PC-3 (cell line): ENCODE results near the gene WDR72. TPM values are rescaled to one million over a fixed set of nuclear protein-coding genes. Genes with fewer than 3 reads are reported as not detected.
A peak's percentile ranks its signal among the peaks of the same experiment; 100 is the strongest.

Experiments
- ATAC-seq: fragments of 200-7000 bp; cut with Tn5 transposase; 2 replicates; pipeline ENCODE4 v1.9.1; 2020; ENCODE audit warnings: mild to moderate bottlenecking, moderate library complexity
- BruUV-seq: library from RNA; stranded (reverse); fragments of 400-500 nt; replicated peaks from 2 replicates; lab custom pipeline; 2021; lab: Mats Ljungman, UMichigan
- CTCF ChIA-PET: fragments of 300-600 bp; sonication (Branson Sonifier 250); formaldehyde crosslinking; loops from one replicate; lab custom pipeline; 2022; ENCODE audit warnings: antibody characterized with exemption; lab: Charles Lee
- POLR2A ChIA-PET: fragments of 300-600 bp; sonication (Branson Sonifier 250); formaldehyde crosslinking; loops from one replicate; lab custom pipeline; 2022; ENCODE audit warnings: antibody characterized with exemption; ENCODE audit not compliant: unreplicated experiment; lab: Charles Lee
- DNase-seq: peaks from one replicate; pipeline ENCODE4 v3.0.0-alpha.2; 2015
- H2AFZ ChIP-seq: fragments of 300-600 bp; sonication (generic); 2 replicates; pipeline ENCODE4 v1.6.0; 2016; ENCODE audit warnings: antibody characterized with exemption, low read length
- H3F3A ChIP-seq: fragments of 300-600 bp; sonication (generic); one replicate; pipeline ENCODE4 v1.6.0; 2017; ENCODE audit warnings: antibody characterized with exemption, low read length, control low read depth, mild to moderate bottlenecking; ENCODE audit not compliant: unreplicated experiment
- H3K27ac ChIP-seq: fragments of 300-600 bp; sonication (generic); 2 replicates; pipeline ENCODE4 v1.5.1; 2016; ENCODE audit warnings: mild to moderate bottlenecking, low read length
- H3K27me3 ChIP-seq: fragments of 300-600 bp; sonication (generic); 2 replicates; pipeline ENCODE4 v1.6.1; 2016; ENCODE audit warnings: low read length, mixed read lengths
- H3K36me3 ChIP-seq: fragments of 300-600 bp; sonication (generic); 2 replicates; pipeline ENCODE4 v1.6.1; 2016; ENCODE audit warnings: low read depth, mixed run types, low read length, mixed read lengths
- H3K4me1 ChIP-seq: fragments of 300-600 bp; sonication (generic); 2 replicates; pipeline ENCODE4 v1.5.1; 2016; ENCODE audit warnings: low read length; ENCODE audit not compliant: insufficient read depth
- H3K4me2 ChIP-seq: fragments of 300-600 bp; sonication (generic); 2 replicates; pipeline ENCODE4 v1.6.0; 2016; ENCODE audit warnings: low read length
- H3K4me3 ChIP-seq: fragments of 300-600 bp; sonication (generic); 2 replicates; pipeline ENCODE4 v1.5.1; 2016; ENCODE audit warnings: mild to moderate bottlenecking, low read length, mixed read lengths
- H3K79me2 ChIP-seq: fragments of 300-600 bp; sonication (generic); 2 replicates; pipeline ENCODE4 v1.6.1; 2017; ENCODE audit warnings: low read length, mixed read lengths
- H3K9ac ChIP-seq: fragments of 300-600 bp; sonication (generic); 2 replicates; pipeline ENCODE4 v1.6.0; 2016; ENCODE audit warnings: mild to moderate bottlenecking, low read length
- H3K9me2 ChIP-seq: fragments of 300-600 bp; sonication (generic); replicated peaks from 2 replicates; pipeline ENCODE4 v1.6.1; 2016; ENCODE audit warnings: mixed run types, low read length, mixed read lengths
- H3K9me3 ChIP-seq: fragments of 300-600 bp; sonication (generic); 2 replicates; pipeline ENCODE4 v1.6.1; 2016; ENCODE audit warnings: low read length, mixed read lengths
- H4K20me1 ChIP-seq: fragments of 300-600 bp; sonication (generic); 2 replicates; pipeline ENCODE4 v1.6.1; 2016; ENCODE audit warnings: low read length, mixed read lengths
- CTCF ChIP-seq: fragments of 300-600 bp; sonication (generic); conservative IDR thresholded peaks from 2 replicates; pipeline ENCODE4 v1.5.1; 2017; ENCODE audit warnings: antibody characterized with exemption, low read depth, mild to moderate bottlenecking, low read length
- EZH2 ChIP-seq: fragments of 300-600 bp; sonication (generic); IDR thresholded peaks from one replicate; pipeline ENCODE4 v1.6.1; 2017; ENCODE audit warnings: antibody characterized with exemption, mild to moderate bottlenecking, low read length; ENCODE audit not compliant: unreplicated experiment
- EZH2phosphoT487 ChIP-seq: fragments of 300-600 bp; sonication (generic); IDR thresholded peaks from 2 replicates; pipeline ENCODE4 v1.6.1; 2018; ENCODE audit warnings: mild to moderate bottlenecking, antibody characterized with exemption, low read length, borderline replicate concordance
- intact Hi-C: fragments of 100-400 bp; cut with micrococcal nuclease; formaldehyde crosslinking; loops from 2 replicates; pipeline ENCODE4 v1.9.0; 2023
- total RNA-seq: library from RNA; depleted of rRNA; stranded (reverse); fragments of >200 nt; gene quantifications from 2 replicates; pipeline ENCODE4 v1.2.3, GENCODE V29; 2014

The WDR72 gene
- total RNA-seq, 1 experiment from 2014 or later, result 5.9 TPM

GRCh38 chr15:53586799-53587198 is 172.7 kb downstream of the WDR72 start:
- Histone ChIP-seq H3K27ac (no peak overlapping the region), H3K4me3 (no peak overlapping the region), H2AFZ (no peak overlapping the region), H3K9me3 (no peaks in the 10 kb centered on the region), H3K9me2 (no peaks in the 10 kb centered on the region), H3F3A (no peaks in the 10 kb centered on the region), H3K79me2 (no peaks in the 10 kb centered on the region), H3K9ac (no peak overlapping the region), H3K4me2 (no peak overlapping the region), H3K4me1 (no peaks in the 10 kb centered on the region), H3K27me3 (peaks cover 15% of the 10 kb centered on the region; the same call in 1 of the 2 replicates), H4K20me1 (no peaks in the 10 kb centered on the region), H3K36me3 (no peaks in the 10 kb centered on the region)
- POLR2A ChIA-PET, result no interaction called here
- DNase-seq (peak; percentile 60), ATAC-seq (no peak)
- no TSS peak for BruUV-seq
- CTCF ChIA-PET, result no interaction called here
- TF ChIP-seq EZH2, result no peak
- TF ChIP-seq CTCF, result peak; percentile 64
- intact Hi-C loops, result no loop called here

GRCh38 chr15:53581513-53581912 is 177.9 kb downstream of the WDR72 start:
- Histone ChIP-seq H2AFZ (no peak overlapping the region), H3K4me2 (no peak overlapping the region), H3K27ac (no peak overlapping the region), H3K27me3 (no peaks in the 10 kb centered on the region), H3K9me3 (no peaks in the 10 kb centered on the region), H3K79me2 (no peaks in the 10 kb centered on the region), H3K4me3 (no peak overlapping the region), H3K9me2 (no peaks in the 10 kb centered on the region), H3F3A (no peaks in the 10 kb centered on the region), H4K20me1 (no peaks in the 10 kb centered on the region), H3K4me1 (no peaks in the 10 kb centered on the region), H3K36me3 (no peaks in the 10 kb centered on the region), H3K9ac (no peak overlapping the region)
- no peak for ATAC-seq
- DNase-seq, result no peak
- POLR2A ChIA-PET, result no interaction called here
- intact Hi-C loops, result no loop called here
- CTCF ChIA-PET, result no interaction called here
- BruUV-seq, result no TSS peak
- TF ChIP-seq EZH2, result no peak

- Histone ChIP-seq H3K36me3 (no peaks in the 10 kb centered on the region), H2AFZ (no peak overlapping the region), H3K9me2 (no peaks in the 10 kb centered on the region), H3F3A (no peaks in the 10 kb centered on the region), H3K4me1 (no peaks in the 10 kb centered on the region), H3K9ac (no peak overlapping the region), H3K4me2 (no peak overlapping the region), H3K27ac (no peak overlapping the region), H3K27me3 (no peaks in the 10 kb centered on the region), H3K9me3 (no peaks in the 10 kb centered on the region), H3K4me3 (no peak overlapping the region), H4K20me1 (no peaks in the 10 kb centered on the region), H3K79me2 (no peaks in the 10 kb centered on the region)
- TF ChIP-seq EZH2phosphoT487 (no peak), CTCF (no peak), EZH2 (no peak)
- no TSS peak for BruUV-seq
- POLR2A ChIA-PET, result no interaction called here
- intact Hi-C loops, result no loop called here
- DNase-seq (no peak), ATAC-seq (no peak)
- CTCF ChIA-PET, result no interaction called here
Observed at GRCh38 chr15:53580366-53580765, 179.1 kb downstream of the WDR72 start.
